PC-9 (cell line): Measurements from ENCODE around the gene NDUFS8. TPM values are rescaled to one million over a fixed set of nuclear protein-coding genes. Genes with fewer than 3 reads are reported as not detected.

Experiments used
- BruUV-seq: library from RNA; stranded (reverse); fragments of 400-500 nt; replicated peaks from 2 replicates; lab custom pipeline; 2021; lab: Mats Ljungman, UMichigan
- CTCF ChIA-PET: fragments of 300-600 bp; sonication (Branson Sonifier 250); formaldehyde crosslinking; loops from one replicate; lab custom pipeline; 2022; ENCODE audit warnings: antibody characterized with exemption; lab: Charles Lee
- POLR2A ChIA-PET: fragments of 300-600 bp; sonication (Branson Sonifier 250); formaldehyde crosslinking; loops from one replicate; lab custom pipeline; 2022; ENCODE audit warnings: antibody characterized with exemption; ENCODE audit not compliant: unreplicated experiment; lab: Charles Lee
- DNase-seq, 2 experiments: peaks; one replicate each; pipeline versions ENCODE4 v3.0.0 to v3.0.0-alpha.2; 2015 to 2022; ENCODE audit warnings: mixed read lengths in 1 of 2
- H2AFZ ChIP-seq: fragments of 200-600 bp; sonication (generic); 2 replicates; pipeline ENCODE4 v1.8.1; 2017; ENCODE audit warnings: antibody characterized with exemption
- H3F3A ChIP-seq: fragments of 200-600 bp; sonication (generic); 2 replicates; pipeline ENCODE4 v1.8.1; 2017; ENCODE audit warnings: antibody characterized with exemption, mild to moderate bottlenecking, low read depth; ENCODE audit not compliant: insufficient read depth
- H3K27ac ChIP-seq: fragments of 200-600 bp; sonication (generic); 2 replicates; pipeline ENCODE4 v1.6.1; 2016; ENCODE audit warnings: mixed run types
- H3K27me3 ChIP-seq: fragments of 200-600 bp; sonication (generic); 2 replicates; pipeline ENCODE4 v1.6.1; 2016; ENCODE audit warnings: low read depth, mixed run types; ENCODE audit not compliant: insufficient read depth
- H3K36me3 ChIP-seq: fragments of 200-600 bp; sonication (generic); 2 replicates; pipeline ENCODE4 v1.6.1; 2016; ENCODE audit warnings: low read depth, mixed run types
- H3K4me1 ChIP-seq: fragments of 200-600 bp; sonication (generic); replicated peaks from 2 replicates; pipeline ENCODE4 v1.6.1; 2016; ENCODE audit warnings: mixed run types; ENCODE audit not compliant: insufficient read depth
- H3K4me2 ChIP-seq: fragments of 200-600 bp; sonication (generic); 2 replicates; pipeline ENCODE4 v1.6.1; 2017; ENCODE audit warnings: mixed run types
- H3K4me3 ChIP-seq: fragments of 200-600 bp; sonication (generic); 2 replicates; pipeline ENCODE4 v1.6.1; 2016; ENCODE audit warnings: mixed run types
- H3K79me2 ChIP-seq: fragments of 200-600 bp; sonication (generic); 2 replicates; pipeline ENCODE4 v1.6.1; 2017; ENCODE audit warnings: low read depth, mixed run types
- H3K9me2 ChIP-seq: fragments of 200-600 bp; sonication (generic); 2 replicates; pipeline ENCODE4 v1.8.1; 2017; ENCODE audit warnings: mild to moderate bottlenecking; ENCODE audit not compliant: insufficient read depth
- H3K9me3 ChIP-seq: fragments of 200-600 bp; sonication (generic); 2 replicates; pipeline ENCODE4 v1.8.1; 2016; ENCODE audit warnings: low read depth; ENCODE audit not compliant: insufficient read depth
- H4K20me1 ChIP-seq: fragments of 200-600 bp; sonication (generic); 2 replicates; pipeline ENCODE4 v1.8.1; 2017; ENCODE audit not compliant: insufficient read depth
- CTCF ChIP-seq: fragments of 200-600 bp; sonication (generic); conservative IDR thresholded peaks from 2 replicates; pipeline ENCODE4 v1.6.1; 2017; ENCODE audit warnings: mixed run types, antibody characterized with exemption, mild to moderate bottlenecking, moderate library complexity
- EZH2 ChIP-seq: fragments of 200-600 bp; sonication (generic); IDR thresholded peaks from 2 replicates; pipeline ENCODE4 v1.8.0; 2017; ENCODE audit warnings: antibody characterized with exemption, low read depth
- intact Hi-C: fragments of 100-400 bp; cut with micrococcal nuclease; formaldehyde crosslinking; loops from one replicate; pipeline ENCODE4 v1.10.0; 2022; ENCODE audit not compliant: unreplicated experiment
- total RNA-seq: library from RNA; stranded (reverse); gene quantifications from 2 replicates; pipeline ENCODE4 v1.2.3, GENCODE V29; 2021

Gene NDUFS8
- total RNA-seq, 1 experiment from 2014 or later: 275 TPM

- H3K4me1 ChIP-seq: peaks cover 36% of the 10 kb centered on the region
- no peak overlapping the region for H2AFZ ChIP-seq
- ChIA-PET POLR2A (interaction anchor here (0.6 kb wide), 1 partner anchor 19 kb away, joined by 25 read pairs; no protein-coding TSS in a partner anchor), CTCF (interaction anchor here (0.9 kb wide), 1 partner anchor 29 kb away, joined by 3 read pairs; no protein-coding TSS in a partner anchor)
- H4K20me1 ChIP-seq: no peaks in the 10 kb centered on the region
- peak overlapping the region; percentile 65 for H3K4me2 ChIP-seq
- H3K4me3 ChIP-seq: no peak overlapping the region
- no TSS peak for BruUV-seq
- TF ChIP-seq CTCF: no peak
- intact Hi-C loops: loop anchor here (5.0 kb wide), 2 partner anchors 80 to 105 kb away; partner anchors contain the start of gene CHKA
- H3K9me3 ChIP-seq: no peaks in the 10 kb centered on the region
- H3K79me2 ChIP-seq: peaks cover 30% of the 10 kb centered on the region
- H3K36me3 ChIP-seq: no peaks in the 10 kb centered on the region
- no peaks in the 10 kb centered on the region for H3K27me3 ChIP-seq
- H3K9me2 ChIP-seq: no peaks in the 10 kb centered on the region
- H3K27ac ChIP-seq: peak overlapping the region; percentile 68; the same call in 1 of the 2 replicates
- H3F3A ChIP-seq: peaks cover 46% of the 10 kb centered on the region; the same call in 1 of the 2 replicates
- DNase-seq: no peak
These were observed 11.9 kb downstream of the NDUFS8 start for GRCh38 chr11:68042219-68043028.

- no peak for TF ChIP-seq CTCF
- no peak for TF ChIP-seq EZH2
- Histone ChIP-seq H3F3A (peaks cover 40% of the 10 kb centered on the region; the same call in 1 of the 2 replicates), H3K27ac (peak overlapping the region; percentile 68), H3K9me3 (no peaks in the 10 kb centered on the region), H2AFZ (no peak overlapping the region), H3K4me3 (0 out of 2 replicates have a peak overlapping the region, but pooled peaks have one; percentile 17), H4K20me1 (no peaks in the 10 kb centered on the region), H3K9me2 (no peaks in the 10 kb centered on the region), H3K4me1 (peaks cover 33% of the 10 kb centered on the region), H3K36me3 (no peaks in the 10 kb centered on the region), H3K4me2 (peak overlapping the region; percentile 65), H3K27me3 (no peaks in the 10 kb centered on the region), H3K79me2 (peaks cover 30% of the 10 kb centered on the region)
- DNase-seq: no peak
- POLR2A ChIA-PET: interaction anchor here (0.6 to 0.8 kb wide), 3 partner anchors 12 to 107 kb away, joined by 3 to 11 read pairs (median 10); no protein-coding TSS in a partner anchor
- intact Hi-C loops: loop anchor here (5.0 kb wide), 2 partner anchors 79 to 104 kb away; partner anchors contain the start of gene CHKA
- BruUV-seq: no TSS peak
- CTCF ChIA-PET: no interaction called here
These were observed 12.5 kb downstream of the NDUFS8 start for GRCh38 chr11:68043029-68043348.

- no peaks in the 10 kb centered on the region for H3K9me3 ChIP-seq
- no peaks in the 10 kb centered on the region for H3K27me3 ChIP-seq
- H3K27ac ChIP-seq: peak overlapping the region; percentile 68
- H3F3A ChIP-seq: peaks cover 36% of the 10 kb centered on the region; the same call in 1 of the 2 replicates
- peaks cover 30% of the 10 kb centered on the region for H3K79me2 ChIP-seq
- POLR2A ChIA-PET: interaction anchor here (0.6 to 0.8 kb wide), 7 partner anchors 11 to 394 kb away, joined by 3 to 19 read pairs (median 10); no protein-coding TSS in a partner anchor
- no TSS peak for BruUV-seq
- DNase-seq: peak; percentile 75 to 80
- H3K36me3 ChIP-seq: no peaks in the 10 kb centered on the region
- peaks cover 27% of the 10 kb centered on the region for H3K4me1 ChIP-seq
- H3K9me2 ChIP-seq: no peaks in the 10 kb centered on the region
- 0 out of 2 replicates have a peak overlapping the region, but pooled peaks have one; percentile 17 for H3K4me3 ChIP-seq
- no peak overlapping the region for H2AFZ ChIP-seq
- H3K4me2 ChIP-seq: peak overlapping the region; percentile 65
- TF ChIP-seq EZH2 (no peak), CTCF (no peak)
- CTCF ChIA-PET: interaction anchor here (0.6 to 0.9 kb wide), 7 partner anchors 33 to 424 kb away, joined by 3 to 24 read pairs (median 4); partner anchors contain the start of gene ALDH3B1
- H4K20me1 ChIP-seq: no peaks in the 10 kb centered on the region
- intact Hi-C loops: loop anchor here (5.0 kb wide), 2 partner anchors 79 to 104 kb away; partner anchors contain the start of gene CHKA
These were observed 13.1 kb downstream of the NDUFS8 start for GRCh38 chr11:68043349-68044144.
